H1 (cell line): ENCODE results near the gene ULK1. TPM values are rescaled to one million over a fixed set of nuclear protein-coding genes. Genes with fewer than 3 reads are reported as not detected.

ENCODE experiments used
- CTCF ChIA-PET: fragments of 300-600 bp; sonication (Branson Sonifier 250); formaldehyde crosslinking; loops from one replicate; lab custom pipeline; 2021; ENCODE audit not compliant: partially characterized antibody; lab: Charles Lee
- POLR2A ChIA-PET: fragments of 300-600 bp; sonication (Branson Sonifier 250); formaldehyde crosslinking; loops from one replicate; lab custom pipeline; 2021; ENCODE audit warnings: inconsistent platforms; ENCODE audit not compliant: partially characterized antibody; lab: Charles Lee
- DNase-seq, 2 experiments: peaks; one replicate each; pipeline versions ENCODE4 v3.0.0 to v3.0.0-alpha.2; 2010 to 2022; ENCODE audit warnings: low spot score in 2 of 2, low read depth in 1 of 2, mixed read lengths in 1 of 2
- FAIRE-seq: peaks from 2 replicates; lab custom pipeline; 2011; peaks lifted over from hg19 to GRCh38; lab: Jason Lieb, UNC
- H2AFZ ChIP-seq: 2 replicates; pipeline ENCODE4 v1.8.1; 2012; ENCODE audit warnings: low read length, inconsistent platforms
- H2AK5ac ChIP-seq: 2 replicates; pipeline ENCODE4 v1.6.1; 2013; ENCODE audit warnings: low read depth, low read length
- H2BK120ac ChIP-seq: replicated peaks from 2 replicates; pipeline ENCODE3; 2013; ENCODE audit warnings: low read depth, low read length, inconsistent platforms
- H2BK12ac ChIP-seq: 2 replicates; pipeline ENCODE4 v1.6.1; 2013; ENCODE audit warnings: low read depth, low read length
- H2BK15ac ChIP-seq: 2 replicates; pipeline ENCODE4 v1.6.1; 2013; ENCODE audit warnings: low read length
- H2BK20ac ChIP-seq: 2 replicates; pipeline ENCODE4 v1.6.1; 2013; ENCODE audit warnings: low read length
- H2BK5ac ChIP-seq: 2 replicates; pipeline ENCODE4 v1.6.1; 2013; ENCODE audit warnings: low read depth, low read length
- H3K14ac ChIP-seq: 2 replicates; pipeline ENCODE4 v1.6.1; 2013; ENCODE audit warnings: inconsistent platforms; ENCODE audit not compliant: insufficient read length
- H3K18ac ChIP-seq: 2 replicates; pipeline ENCODE4 v1.6.1; 2013; ENCODE audit warnings: low read length; ENCODE audit errors: extremely low read depth
- H3K23ac ChIP-seq: 2 replicates; pipeline ENCODE4 v1.6.1; 2013; ENCODE audit warnings: inconsistent platforms; ENCODE audit not compliant: insufficient read length
- H3K23me2 ChIP-seq: 2 replicates; pipeline ENCODE4 v1.6.1; 2013; ENCODE audit warnings: low read depth, low read length
- H3K27ac ChIP-seq: 2 replicates; pipeline ENCODE4 v1.6.1; 2011; ENCODE audit warnings: low read depth, low read length, inconsistent platforms
- H3K27me3 ChIP-seq, 4 experiments: replicated peaks in 1 of 4; 1 replicate in 1 of 4; 2 replicates in 3 of 4; pipeline versions ENCODE4 v1.6.1 to v1.8.1; 2011 to 2013; ENCODE audit warnings: low read length in 3 of 4, mild to moderate bottlenecking in 3 of 4, inconsistent platforms in 2 of 4, mixed read lengths in 2 of 4, moderate library complexity in 1 of 4; ENCODE audit not compliant: control insufficient read depth in 3 of 4, insufficient read depth in 3 of 4; ENCODE audit errors: extremely low read depth in 1 of 4
- H3K36me3 ChIP-seq, 4 experiments: 2 replicates each; pipeline versions ENCODE4 v1.6.1 to v1.8.1; 2011 to 2013; ENCODE audit warnings: mild to moderate bottlenecking in 4 of 4, low read length in 3 of 4, moderate library complexity in 2 of 4, control low read depth in 1 of 4, inconsistent platforms in 1 of 4; ENCODE audit not compliant: insufficient read depth in 4 of 4, control insufficient read depth in 2 of 4
- H3K4ac ChIP-seq: replicated peaks from 2 replicates; pipeline ENCODE3; 2013; ENCODE audit warnings: low read length, low read depth, mixed read lengths, inconsistent platforms; ENCODE audit not compliant: insufficient read length
- H3K4me1 ChIP-seq, 4 experiments: replicated peaks in 1 of 4; 1 replicate in 1 of 4; 2 replicates in 3 of 4; pipeline versions ENCODE4 v1.6.1 to v1.8.1; 2011 to 2013; ENCODE audit warnings: low read length in 3 of 4, inconsistent platforms in 2 of 4, mixed read lengths in 1 of 4; ENCODE audit not compliant: insufficient read depth in 4 of 4, control insufficient read depth in 3 of 4
- H3K4me2 ChIP-seq, 2 experiments: 2 replicates each; pipeline versions ENCODE4 v1.6.1 to v1.8.1; 2011 to 2013; ENCODE audit warnings: low read depth in 2 of 2, low read length in 2 of 2, control low read depth in 1 of 2, inconsistent platforms in 1 of 2, mild to moderate bottlenecking in 1 of 2; ENCODE audit not compliant: insufficient read depth in 1 of 2
- H3K4me3 ChIP-seq, 4 experiments: fragments of 200-600, 300-600 bp in 1 of 4; sonication (generic), shearing (Covaris generic), sonication (Bioruptor Twin) in 1 of 4; 2 replicates each; pipeline versions ENCODE4 v1.5.1 to v1.8.1; 2011 to 2016; ENCODE audit warnings: low read length in 4 of 4, low read depth in 3 of 4, control low read depth in 2 of 4, inconsistent platforms in 2 of 4, mild to moderate bottlenecking in 2 of 4, mixed read lengths in 1 of 4, moderate library complexity in 1 of 4; ENCODE audit not compliant: insufficient read depth in 2 of 4; ENCODE audit errors: extremely low read depth in 1 of 4
- H3K56ac ChIP-seq: replicated peaks from 2 replicates; pipeline ENCODE3; 2013; ENCODE audit warnings: low read depth, mild to moderate bottlenecking, mixed read lengths, low read length, inconsistent platforms; ENCODE audit not compliant: insufficient read length
- H3K79me1 ChIP-seq: 2 replicates; pipeline ENCODE4 v1.6.1; 2013; ENCODE audit warnings: low read depth, low read length, control low read depth
- H3K79me2 ChIP-seq, 2 experiments: 2 replicates each; pipeline versions ENCODE4 v1.6.1 to v1.8.1; 2012 to 2013; ENCODE audit warnings: low read length in 2 of 2, mild to moderate bottlenecking in 2 of 2, inconsistent platforms in 1 of 2; ENCODE audit not compliant: insufficient read depth in 2 of 2, control insufficient read depth in 1 of 2
- H3K9ac ChIP-seq, 4 experiments: replicated peaks in 1 of 4; 1 replicate in 1 of 4; 2 replicates in 3 of 4; pipeline versions ENCODE4 v1.6.1 to v1.8.1; 2011 to 2013; ENCODE audit warnings: low read depth in 3 of 4, low read length in 3 of 4, control low read depth in 2 of 4, mild to moderate bottlenecking in 2 of 4, moderate library complexity in 2 of 4, inconsistent platforms in 1 of 4; ENCODE audit errors: extremely low read depth in 1 of 4
- H3K9me3 ChIP-seq, 2 experiments: 2 replicates each; pipeline versions ENCODE4 v1.6.1 to v1.8.1; 2012 to 2013; ENCODE audit warnings: mild to moderate bottlenecking in 2 of 2, moderate library complexity in 2 of 2, control low read depth in 1 of 2, inconsistent platforms in 1 of 2, low read depth in 1 of 2, low read length in 1 of 2, mixed read lengths in 1 of 2; ENCODE audit not compliant: insufficient read depth in 2 of 2
- H4K20me1 ChIP-seq, 2 experiments: replicated peaks in 1 of 2; 2 replicates each; pipeline versions ENCODE3 to v1.8.1; 2011 to 2013; ENCODE audit warnings: inconsistent platforms in 2 of 2, low read length in 2 of 2, mild to moderate bottlenecking in 1 of 2; ENCODE audit not compliant: insufficient read depth in 2 of 2, control insufficient read depth in 1 of 2
- H4K5ac ChIP-seq: 2 replicates; pipeline ENCODE4 v1.6.1; 2013; ENCODE audit warnings: low read length, low read depth, mixed read lengths, inconsistent platforms; ENCODE audit not compliant: insufficient read length
- H4K8ac ChIP-seq: 2 replicates; pipeline ENCODE4 v1.8.0; 2013; ENCODE audit warnings: mild to moderate bottlenecking, moderate library complexity, low read length, inconsistent platforms; ENCODE audit not compliant: insufficient read depth; ENCODE audit errors: extremely low read depth
- H4K91ac ChIP-seq: replicated peaks from 2 replicates; pipeline ENCODE3; 2013; ENCODE audit warnings: low read length, mixed read lengths, inconsistent platforms; ENCODE audit not compliant: insufficient read length
- BACH1 ChIP-seq: IDR thresholded peaks from 2 replicates; pipeline ENCODE4 v1.6.1; 2012; ENCODE audit warnings: low read length, improper control_type of control experiment
- CHD1 ChIP-seq: IDR thresholded peaks from 2 replicates; pipeline ENCODE4 v1.6.1; 2012; ENCODE audit warnings: low read depth, low read length, improper control_type of control experiment
- KDM1A ChIP-seq: fragments of 200-600, 300-600 bp; sonication (generic); IDR thresholded peaks from 2 replicates; pipeline ENCODE4 v1.7.1; 2016; ENCODE audit warnings: mild to moderate bottlenecking, low read length, borderline replicate concordance
- NRF1 ChIP-seq: IDR thresholded peaks from 2 replicates; pipeline ENCODE4 v1.6.1; 2011; ENCODE audit warnings: mild to moderate bottlenecking, low read depth, low read length, improper control_type of control experiment
- POLR2AphosphoS5 ChIP-seq: IDR thresholded peaks from 2 replicates; pipeline ENCODE4 v1.6.1; 2011; ENCODE audit warnings: low read depth, low read length
- RAD21 ChIP-seq, 2 experiments: IDR thresholded peaks in 1 of 2; conservative IDR thresholded peaks in 1 of 2; 2 replicates each; pipeline ENCODE4 v1.6.1; 2011; ENCODE audit warnings: low read depth in 2 of 2, low read length in 2 of 2, improper control_type of control experiment in 1 of 2, inconsistent platforms in 1 of 2, mild to moderate bottlenecking in 1 of 2, moderate library complexity in 1 of 2
- RNF2 ChIP-seq: fragments of 200-900, 300-1000 bp; sonication (generic); IDR thresholded peaks from 2 replicates; pipeline ENCODE4 v1.7.1; 2016; ENCODE audit warnings: borderline replicate concordance, low read depth, mild to moderate bottlenecking, antibody characterized with exemption, low read length; ENCODE audit not compliant: poor library complexity, severe bottlenecking; ENCODE audit errors: missing control alignments
- SAP30 ChIP-seq: fragments of 300-600 bp; sonication (generic); IDR thresholded peaks from 2 replicates; pipeline ENCODE4 v1.7.1; 2012; ENCODE audit warnings: low read length, moderate library complexity, mild to moderate bottlenecking, inconsistent platforms; ENCODE audit not compliant: insufficient read depth, insufficient replicate concordance
- TBP ChIP-seq: IDR thresholded peaks from 2 replicates; pipeline ENCODE4 v1.6.1; 2011; ENCODE audit warnings: low read depth, low read length, improper control_type of control experiment
- YY1 ChIP-seq: IDR thresholded peaks from 2 replicates; pipeline ENCODE4 v1.6.1; 2011; ENCODE audit warnings: low read depth, mild to moderate bottlenecking, low read length
- WGBS, 2 experiments: shearing (Covaris generic) in 1 of 2; methylation state at CpG; one replicate each; pipeline versions ENCODE4 v1.1.6 to v1.1.7; 2013 to 2015; ENCODE audit warnings: low lambda C conversion rate in 2 of 2, mixed read lengths in 2 of 2, inconsistent platforms in 1 of 2, low coverage in 1 of 2, missing lambda C conversion rate in 1 of 2; ENCODE audit not compliant: insufficient replicate concordance in 2 of 2, insufficient coverage in 1 of 2, insufficient read length in 1 of 2; ENCODE audit errors: extremely low coverage in 1 of 2, missing lambda C conversion rate in 1 of 2; 5-methylcytosine and 5-hydroxymethylcytosine counted together
- polyA plus RNA-seq, 7 experiments: library from polyadenylated mRNA; depleted of rRNA in 3 of 7; stranded (reverse) in 5 of 7; unstranded in 2 of 7; fragments of >200 nt in 5 of 7; fragments of 200-250 nt in 2 of 7; gene quantifications; 1 replicate in 5 of 7; 2 replicates in 1 of 7; 4 replicates in 1 of 7; pipeline versions ENCODE4 v1.2.1 to v1.2.3, GENCODE V29; 2011 to 2013; ENCODE audit warnings: missing spikeins in 2 of 7, mixed read lengths in 2 of 7
- total RNA-seq: library from RNA; stranded (reverse); fragmentation: NEBNext Ultra II Directional; extraction: Animal tissue kit (Norgen Biotek cat#: 25700); gene quantifications from 2 replicates; pipeline ENCODE4 v1.2.1, GENCODE V29; 2021

Gene ULK1
- total and polyA plus RNA-seq, 2 of the 8 experiments (the other 6 are each of a cell fraction or from before 2014, with no cell fraction given) = 13.0 to 44.1 TPM

DNA sequence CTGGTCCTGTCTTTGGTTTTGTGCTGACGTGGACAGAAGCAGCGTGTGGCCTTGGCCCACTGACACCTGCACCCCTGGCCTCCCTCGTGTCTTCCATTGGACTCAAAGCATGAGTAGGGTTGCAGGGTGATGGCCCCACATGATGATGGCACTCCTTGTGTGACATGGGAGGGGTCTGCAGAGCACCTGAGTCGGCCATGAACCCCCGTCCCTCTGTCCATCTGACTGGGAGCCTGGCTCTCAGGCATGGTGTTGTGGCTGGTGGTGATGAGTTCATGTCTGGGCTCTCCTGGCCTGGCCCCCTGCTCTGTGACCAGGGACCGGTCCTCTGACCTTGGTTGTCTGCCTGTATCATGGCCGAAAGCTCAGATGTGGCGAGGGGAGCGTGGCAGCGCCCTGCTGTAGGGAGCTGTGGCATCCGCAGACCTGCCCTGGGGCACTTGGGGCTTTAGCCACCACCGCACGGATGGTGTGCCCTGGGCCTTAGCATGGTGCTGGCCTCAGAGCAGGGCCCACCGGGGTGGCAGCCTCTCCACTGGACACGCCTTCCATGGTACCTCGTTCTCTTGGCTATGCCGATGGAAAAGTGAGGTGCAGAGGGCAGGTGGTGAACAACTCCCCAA is 16.7 kb downstream of the ULK1 start:
- H3K79me1 ChIP-seq = peaks cover 2% of the 10 kb centered on the region; the same call in 1 of the 2 replicates
- peaks cover 5 to 10% of the 10 kb centered on the region in 2 experiments for H4K20me1 ChIP-seq
- H2AK5ac ChIP-seq = no peak overlapping the region
- TF ChIP-seq RAD21 (IDR thresholded peaks at IDR 0.05 in 1 of 2, conservative IDR thresholded peaks at IDR 0.05 in 1 of 2; ENCODE audit: low read depth in 2 of 2, low read length in 2 of 2) = no peak
- TF ChIP-seq CHD1 = no peak
- TF ChIP-seq RNF2 = no peak
- TF ChIP-seq BACH1 = no peak
- TF ChIP-seq POLR2AphosphoS5 = no peak
- no peak for TF ChIP-seq TBP
- no peak for TF ChIP-seq NRF1
- no peak for TF ChIP-seq SAP30
- TF ChIP-seq YY1 = no peak
- TF ChIP-seq KDM1A = no peak
- ChIA-PET CTCF (interaction anchor here (1.0 to 1.7 kb wide), 3 partner anchors 8 to 23 kb away, joined by 4 to 6 read pairs (median 5); no protein-coding TSS in a partner anchor), POLR2A (interaction anchor here (1.2 to 2.2 kb wide), 5 partner anchors 8 to 29 kb away, joined by 3 to 6 read pairs (median 4); no protein-coding TSS in a partner anchor)
- H3K4ac ChIP-seq = no peak overlapping the region
- H3K4me2 ChIP-seq = no peak overlapping the region
- H4K8ac ChIP-seq = no peak overlapping the region
- no peak overlapping the region for H2BK20ac ChIP-seq
- no peak overlapping the region for H4K91ac ChIP-seq
- no peak overlapping the region for H3K27ac ChIP-seq
- no peak overlapping the region for H3K18ac ChIP-seq
- no peak overlapping the region for H2BK12ac ChIP-seq
- FAIRE-seq (no peak), DNase-seq (no peak)
- no peaks in the 10 kb centered on the region for H3K9me3 ChIP-seq
- H3K23ac ChIP-seq = no peak overlapping the region
- H2BK15ac ChIP-seq = no peak overlapping the region
- H2BK120ac ChIP-seq = no peak overlapping the region
- H3K79me2 ChIP-seq = no peaks in the 10 kb centered on the region; a peak in 1 of 4 replicates
- no peak overlapping the region for H3K9ac ChIP-seq
- no peak overlapping the region for H4K5ac ChIP-seq
- no peaks in the 10 kb centered on the region for H3K27me3 ChIP-seq
- WGBS, 2 experiments = 96% methylated on average over 17 of the region's 17 CpGs; no CpG with 5 or more reads in 1 of the 2 experiments
- no peaks in the 10 kb centered on the region for H3K23me2 ChIP-seq
- H3K36me3 ChIP-seq = peaks cover 8 to 68% (median 34%) of the 10 kb centered on the region in 4 experiments
- H3K4me3 ChIP-seq = no peak overlapping the region
- H2BK5ac ChIP-seq = no peak overlapping the region; the same call in 1 of the 2 replicates
- no peak overlapping the region for H2AFZ ChIP-seq
- no peak overlapping the region for H3K14ac ChIP-seq
- no peaks in the 10 kb centered on the region for H3K4me1 ChIP-seq
- no peak overlapping the region for H3K56ac ChIP-seq
